GM21576 (cell line): Measurements from ENCODE around the gene VEZF1.

Experiments used
- ATAC-seq: cut with Tn5 transposase; IDR thresholded peaks from one replicate; pipeline ENCODE4 v1.9.1; 2021; ENCODE audit warnings: mild to moderate bottlenecking, moderate library complexity; ENCODE audit not compliant: unreplicated experiment

VEZF1 gene

GRCh38 chr17:57987581-57988300 lies at the start of gene VEZF1:
Gene VEZF1 (minus strand): TSS chr17:57988254. CDS start chr17:57988111, 143 bp downstream.
- peak; percentile 32 for ATAC-seq

- no peak for ATAC-seq
Observed at GRCh38 chr17:58032691-58033415, 44.8 kb upstream of the VEZF1 start.

DNA sequence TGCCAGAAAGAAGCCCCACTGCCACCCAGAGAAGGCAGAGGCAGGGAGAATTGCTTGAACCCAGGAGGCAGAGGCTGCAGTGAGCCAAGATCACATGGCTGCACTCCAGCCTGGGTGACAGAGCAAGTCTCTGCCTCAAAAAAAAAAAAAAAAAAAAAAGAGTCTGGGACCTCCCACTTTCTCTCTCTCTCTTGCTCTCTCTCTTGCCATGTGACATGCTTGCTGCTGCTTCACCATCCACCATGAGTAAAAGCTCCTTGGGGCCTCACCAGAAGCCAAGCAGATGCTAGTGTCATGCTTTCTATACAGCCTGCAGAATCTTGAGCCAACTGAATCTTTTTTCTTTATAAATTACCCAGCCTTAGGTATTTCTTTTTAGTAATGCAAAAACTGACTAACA lies 40.5 kb upstream of the VEZF1 start:
- no peak for ATAC-seq

DNA sequence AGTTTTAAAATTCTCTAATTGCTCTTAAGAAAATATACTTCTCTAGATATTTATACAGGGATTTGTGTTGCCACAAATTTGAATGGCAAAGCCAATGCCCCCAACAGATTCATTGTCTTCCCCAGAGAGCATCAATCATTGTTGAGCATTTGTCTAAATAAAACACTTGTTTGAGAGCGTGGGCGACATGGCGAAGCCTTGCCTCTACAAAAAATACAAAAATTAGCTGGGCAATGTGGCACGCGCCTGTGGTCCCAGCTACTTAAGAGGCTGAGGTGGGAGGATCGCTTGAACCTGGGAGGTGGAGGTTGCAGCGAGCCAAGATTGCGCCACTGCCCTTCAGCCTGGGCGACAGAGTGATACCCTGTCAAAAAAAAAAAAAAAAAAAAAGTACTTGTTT lies 32.3 kb upstream of the VEZF1 start:
- no peak for ATAC-seq

- no peak for ATAC-seq
Observed at GRCh38 chr17:58019521-58019920, 31.5 kb upstream of the VEZF1 start.

- ATAC-seq: no peak
Observed at GRCh38 chr17:58019039-58019438, 31.0 kb upstream of the VEZF1 start.

DNA sequence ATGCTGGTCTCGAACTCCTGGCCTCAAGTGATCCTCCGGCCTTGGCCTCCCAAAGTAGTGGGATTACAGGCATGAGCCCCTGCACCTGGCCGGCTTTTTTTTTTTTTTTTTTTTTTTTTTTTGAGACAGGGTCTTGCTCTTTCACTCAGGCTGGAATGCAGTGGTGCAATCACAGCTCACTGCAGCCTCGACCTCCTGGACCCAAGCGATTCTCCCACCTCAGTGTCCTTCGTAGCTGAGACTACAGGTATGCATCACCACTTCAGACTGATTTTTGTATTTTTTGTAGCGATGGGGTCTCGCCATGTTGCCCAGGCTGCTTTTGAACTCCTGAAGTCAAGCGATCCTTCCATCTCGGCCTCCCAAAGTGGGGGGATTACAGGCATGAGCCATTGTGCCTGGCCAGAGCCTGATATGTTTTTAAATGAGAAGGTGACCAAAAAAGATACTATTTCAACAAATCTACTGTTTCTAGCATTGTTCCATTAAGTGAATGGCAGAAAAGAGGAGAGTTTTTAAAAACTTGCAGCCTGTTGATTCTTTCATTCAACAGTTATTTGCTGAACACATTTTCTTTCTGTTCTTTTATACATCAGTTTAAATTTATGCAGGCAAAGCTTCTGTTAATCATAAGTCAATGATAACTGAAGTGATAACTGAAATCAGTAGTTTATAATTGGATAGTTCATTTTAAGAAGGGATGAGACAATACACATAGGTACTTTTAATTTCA lies 22.2 kb upstream of the VEZF1 start:
- ATAC-seq: no peak

GRCh38 chr17:58007781-58008706 lies 20.0 kb upstream of the VEZF1 start:
- ATAC-seq: peak; percentile 30

GRCh38 chr17:58006924-58007780 lies 19.1 kb upstream of the VEZF1 start, which contains the start of gene SRSF1:
Gene SRSF1 (minus strand): TSS chr17:58007246. CDS start chr17:58007137, 109 bp downstream.
- peak; percentile 87 for ATAC-seq

DNA sequence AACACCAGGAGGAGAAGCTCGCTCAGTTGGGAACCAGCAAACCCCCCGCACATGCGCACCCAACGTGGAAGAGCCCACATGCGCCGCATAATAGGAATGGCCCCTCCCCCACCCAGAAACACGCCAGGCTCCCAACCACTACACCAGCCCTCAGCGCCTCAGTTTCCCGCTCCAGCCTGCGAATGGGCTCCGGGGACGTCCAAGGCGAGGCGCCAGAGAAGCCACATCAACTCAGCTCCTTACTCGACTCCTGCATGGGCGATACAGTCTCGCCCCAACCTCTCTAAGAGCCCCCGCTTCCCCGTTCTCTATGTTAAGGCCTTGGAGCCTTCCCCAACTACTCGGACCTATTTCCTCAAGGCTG lies 18.5 kb upstream of the VEZF1 start:
- no peak for ATAC-seq

GRCh38 chr17:58005728-58006559 lies 17.9 kb upstream of the VEZF1 start:
- no peak for ATAC-seq

- ATAC-seq: no peak
Observed at GRCh38 chr17:58005031-58005727, 17.1 kb upstream of the VEZF1 start.

DNA sequence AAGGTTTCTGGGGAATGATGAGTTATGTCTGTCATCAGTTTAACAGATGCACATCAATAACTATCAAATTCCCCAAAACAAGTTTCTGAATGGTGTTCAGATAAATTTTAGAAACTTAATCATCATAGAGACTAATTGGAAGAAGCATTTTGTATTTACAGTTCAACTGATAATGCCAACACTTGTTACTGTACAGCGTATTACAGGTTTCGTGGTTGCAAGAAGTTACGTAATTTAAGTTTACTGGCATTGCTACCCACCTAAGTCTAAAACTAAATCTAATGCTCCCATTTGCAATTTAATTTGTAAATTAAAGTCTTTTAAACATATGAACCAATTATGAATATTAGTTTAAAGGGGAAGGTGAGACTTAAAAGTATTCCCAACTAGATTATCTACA lies 16.0 kb upstream of the VEZF1 start:
- no peak for ATAC-seq

GRCh38 chr17:58002973-58003372 lies 14.9 kb upstream of the VEZF1 start:
- no peak for ATAC-seq

- ATAC-seq: no peak
Observed at GRCh38 chr17:58002154-58002948, 14.3 kb upstream of the VEZF1 start.

DNA sequence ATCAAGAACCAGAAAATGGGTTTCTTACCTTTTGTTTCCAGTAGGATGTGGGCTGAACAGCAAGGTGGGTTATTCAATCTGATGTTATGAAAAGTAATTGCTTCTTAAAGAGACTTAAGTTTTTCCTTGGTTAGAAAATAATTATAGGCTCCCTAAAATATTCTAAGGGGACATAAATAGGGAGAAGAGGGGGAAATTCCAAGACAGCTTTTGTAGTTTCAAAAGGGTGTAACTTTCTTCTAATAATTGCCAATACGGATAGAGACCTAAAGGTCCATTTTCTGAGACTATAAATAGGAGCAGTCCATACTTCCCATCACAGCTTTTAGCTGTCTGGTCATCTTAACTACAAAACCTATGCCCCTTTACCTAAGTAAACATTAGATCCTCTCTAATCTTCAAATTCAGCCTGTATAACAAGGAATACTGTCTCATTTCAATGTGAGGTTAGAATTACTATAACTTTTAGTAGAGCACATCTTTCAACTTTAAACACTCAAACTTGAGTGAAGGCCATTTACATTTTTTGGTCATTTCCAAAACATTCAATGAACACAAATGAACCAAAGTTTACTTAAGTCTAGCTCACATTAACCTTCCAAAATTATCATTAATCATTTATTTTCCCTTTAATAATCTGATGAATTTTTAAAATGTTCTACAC lies 13.5 kb upstream of the VEZF1 start:
- no peak for ATAC-seq

DNA sequence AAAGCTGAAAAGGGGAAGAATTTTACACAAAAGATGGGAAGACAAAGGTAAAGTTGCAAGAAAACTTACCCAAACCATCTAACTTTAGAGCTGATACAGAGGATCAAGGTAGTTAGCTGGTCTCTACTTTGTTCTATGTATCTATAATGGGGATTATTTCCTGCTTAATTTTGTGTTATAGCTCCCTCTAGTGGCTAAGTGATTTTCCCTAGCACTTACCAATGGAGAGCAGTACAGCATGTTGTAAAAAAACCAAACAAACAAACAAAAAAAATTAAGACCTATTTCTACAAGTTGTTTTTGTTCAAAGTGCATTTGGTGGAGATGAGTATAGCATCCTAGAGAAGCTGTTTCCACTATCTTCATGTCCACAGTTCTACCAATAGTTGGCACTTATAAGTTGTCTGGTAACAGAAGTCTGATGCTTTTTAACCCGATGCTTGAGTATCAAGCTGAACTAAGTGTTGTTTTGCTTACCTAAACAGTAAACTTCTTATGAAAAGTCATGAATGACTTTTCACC lies 11.5 kb upstream of the VEZF1 start:
- no peak for ATAC-seq
